Stimulated activated CD4-positive, alpha-beta T cell treated with anti-CD3 and anti-CD28 coated beads, Interleukin-2, amount 100 ng/mL, for 48 hours (primary cell): ENCODE results near the gene GAPDH.
"Not testable (repeated sequence)": the region's sequence is repeated elsewhere in the genome, so short reads cannot be mapped to it uniquely, and the experiment has no call there.

Experiments used
- DNase-seq, 2 donors: peaks; one replicate each; pipeline ENCODE4 v3.0.0-alpha.2; 2020

GAPDH gene

DNA sequence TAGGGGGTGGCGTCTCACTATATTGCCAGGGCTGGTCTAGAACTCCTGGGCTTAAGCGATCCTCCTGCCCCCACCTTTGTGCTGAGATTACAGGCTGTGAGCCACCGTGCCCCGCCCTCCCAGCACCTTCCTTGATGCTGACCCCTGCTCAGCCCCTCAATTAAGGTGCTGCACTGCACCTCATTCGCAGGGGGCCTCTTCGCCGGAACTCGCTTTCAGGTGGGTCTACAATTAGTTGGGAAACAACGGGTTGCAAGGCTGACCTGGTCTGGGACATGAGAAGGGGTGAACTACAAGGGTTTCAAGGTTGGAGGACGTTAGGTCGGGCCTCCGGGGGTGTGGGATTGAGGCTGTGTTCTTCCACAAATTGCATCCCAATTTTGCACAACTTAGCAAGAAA lies 35.0 kb downstream of the GAPDH start:
- DNase-seq: no peak

DNA sequence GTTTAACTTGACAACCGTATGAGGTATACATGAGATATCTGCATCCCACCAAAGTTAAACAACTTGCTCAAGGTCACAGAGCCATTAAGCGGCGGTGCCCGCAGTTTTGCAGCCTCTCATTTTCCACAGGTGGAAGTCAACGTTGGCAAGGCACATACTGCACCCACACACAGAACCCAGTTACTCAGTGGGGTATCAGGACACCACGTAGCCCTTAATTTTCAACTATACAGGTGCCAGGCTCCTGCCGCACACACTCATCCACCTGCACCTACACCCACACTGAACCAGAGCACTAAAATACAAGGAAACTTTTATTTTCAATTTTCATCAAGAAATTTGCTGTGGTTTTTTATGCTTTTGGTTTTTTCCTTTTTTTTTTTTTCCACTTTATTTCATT lies 35.5 kb downstream of the GAPDH start:
- DNase-seq: no peak

DNA sequence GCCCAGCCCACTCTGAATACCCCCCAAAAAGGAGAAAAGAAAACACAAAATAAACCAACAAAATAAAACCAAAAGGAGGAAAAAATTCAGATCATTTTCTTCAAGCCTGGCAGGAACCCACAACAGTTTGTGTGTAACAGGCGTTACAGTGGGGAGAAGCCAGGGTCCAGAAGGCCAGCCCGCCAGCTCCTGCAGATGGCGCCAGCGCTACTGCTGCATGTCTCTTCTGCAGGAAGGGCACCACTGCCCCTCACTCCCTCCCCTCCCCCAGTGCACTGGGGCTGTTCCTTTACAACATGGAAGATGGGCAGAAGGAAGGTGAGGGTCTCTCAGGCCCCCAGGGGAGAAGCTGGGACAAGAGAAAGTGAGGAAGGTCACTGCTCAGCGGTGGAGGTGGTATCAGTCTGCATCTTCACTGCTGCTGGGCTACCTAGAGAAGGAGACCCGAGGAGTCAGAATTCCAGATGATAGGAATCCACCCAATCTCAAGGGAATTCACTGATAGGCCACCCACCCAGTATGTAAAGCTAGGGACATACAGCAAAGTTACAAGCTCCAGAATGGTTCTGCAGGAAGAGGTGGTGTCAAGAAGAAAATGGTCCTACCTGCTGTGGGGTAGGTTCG lies 36.1 kb downstream of the GAPDH start:
- DNase-seq: peak; percentile 42 to 43

DNA sequence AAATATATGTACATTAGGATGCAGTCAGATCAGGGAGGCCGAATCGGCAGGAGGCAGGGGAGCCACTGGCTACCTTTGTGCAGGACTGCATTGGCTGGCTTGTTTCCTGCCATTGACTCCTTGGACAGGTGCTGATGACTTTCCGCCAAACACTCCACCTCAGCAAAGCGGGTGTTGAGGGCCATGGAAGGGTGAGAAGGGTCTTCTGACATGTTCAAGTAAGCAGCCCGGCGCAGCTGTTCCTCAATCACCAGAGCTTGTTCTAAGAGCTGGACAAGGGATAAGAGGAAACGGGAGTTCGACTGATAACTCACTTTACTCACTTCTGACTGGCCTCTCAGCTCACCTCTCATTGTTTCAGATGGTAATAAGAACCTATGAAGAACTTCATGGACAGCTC lies 38.7 kb downstream of the GAPDH start:
- DNase-seq: no peak

DNA sequence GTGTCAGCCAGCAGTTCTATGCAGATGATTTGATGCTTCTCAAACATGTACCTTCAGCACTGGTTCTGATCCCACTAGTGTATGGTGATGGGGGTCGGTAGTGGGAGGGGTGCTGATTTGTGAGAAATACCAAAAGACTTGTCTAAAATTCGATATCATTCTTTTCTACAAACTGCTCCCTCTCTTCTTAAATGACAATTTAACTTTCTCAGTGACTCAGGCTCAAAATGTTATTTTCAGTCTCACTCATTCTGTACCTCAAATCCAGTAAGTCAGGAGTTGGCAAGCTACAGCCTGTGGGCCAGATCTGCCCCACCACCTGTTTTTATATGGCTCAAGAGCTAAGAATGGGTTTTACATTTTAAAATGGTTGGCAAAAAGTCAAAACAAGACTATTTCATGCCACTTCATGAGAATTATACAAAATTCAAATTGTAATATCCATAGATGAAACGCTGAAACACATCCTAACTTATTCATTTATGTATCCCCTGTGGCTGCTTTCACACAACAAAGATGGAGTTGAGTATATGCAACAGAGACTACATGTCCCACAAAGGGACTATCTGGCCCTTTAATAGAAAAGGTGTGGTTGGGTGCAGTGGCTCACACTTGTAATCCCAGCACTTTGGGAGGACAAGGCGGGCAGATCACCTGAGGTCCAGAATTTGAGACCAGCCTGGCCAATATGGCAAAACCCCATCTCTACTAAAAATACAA lies 40.4 kb downstream of the GAPDH start:
- DNase-seq: no peak

DNA sequence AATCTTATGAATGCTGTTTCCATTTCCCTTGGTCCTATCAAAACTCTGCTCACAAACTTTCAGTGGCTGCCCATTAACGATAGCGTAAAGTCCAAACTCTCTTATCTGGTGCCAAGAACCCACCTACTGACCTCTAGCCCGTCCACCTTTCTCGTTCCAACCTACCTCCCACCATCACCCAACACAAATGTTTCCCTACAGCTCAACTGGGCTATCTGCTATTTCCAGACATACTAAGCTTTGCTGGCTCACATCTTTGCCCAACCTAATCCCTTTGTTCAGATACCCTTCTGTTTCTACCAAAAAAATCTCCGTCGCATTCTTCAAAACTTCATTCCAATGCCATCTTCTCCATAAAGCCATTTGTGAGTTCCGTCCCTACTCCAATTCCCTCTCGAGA lies 41.3 kb downstream of the GAPDH start:
- no peak for DNase-seq

DNA sequence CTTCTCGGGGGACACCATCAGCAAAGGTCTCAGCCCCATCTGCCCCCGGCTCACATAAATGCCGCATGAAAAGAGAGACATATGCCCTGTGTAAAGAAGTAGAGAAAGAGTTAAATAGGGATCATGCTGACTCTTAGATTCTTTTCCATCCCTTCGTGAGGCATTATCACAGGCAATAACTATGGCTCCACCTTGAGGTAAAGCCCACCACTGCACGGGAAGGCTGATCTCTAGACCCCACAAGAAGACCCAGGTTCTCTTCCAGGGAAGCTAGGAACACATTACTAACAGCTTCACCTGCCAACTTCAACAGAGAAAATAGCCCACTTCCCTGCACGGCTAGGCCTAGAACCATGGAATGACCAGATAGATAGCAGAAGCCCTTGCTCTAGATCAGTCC lies 47.9 kb downstream of the GAPDH start:
- DNase-seq: no peak

DNA sequence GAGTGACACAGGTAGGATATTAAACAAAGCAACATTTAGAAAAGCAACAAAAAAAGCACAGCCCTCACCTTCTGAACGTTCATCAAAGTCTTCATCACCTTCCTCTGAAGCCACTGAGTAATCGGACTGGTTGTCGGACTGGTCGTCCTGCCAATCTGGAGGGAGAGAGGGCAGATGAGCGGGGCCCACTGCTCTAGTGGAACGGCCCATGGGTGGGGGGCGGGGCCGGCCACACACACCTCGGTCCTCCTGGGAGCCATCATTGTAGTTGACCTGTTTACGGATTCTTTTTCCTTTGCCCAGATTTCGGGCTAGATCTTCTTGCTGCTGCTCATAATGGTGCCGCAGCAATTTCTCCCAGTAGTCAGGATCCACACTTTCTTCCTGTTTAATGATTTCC lies 48.6 kb downstream of the GAPDH start:
- no peak for DNase-seq

DNA sequence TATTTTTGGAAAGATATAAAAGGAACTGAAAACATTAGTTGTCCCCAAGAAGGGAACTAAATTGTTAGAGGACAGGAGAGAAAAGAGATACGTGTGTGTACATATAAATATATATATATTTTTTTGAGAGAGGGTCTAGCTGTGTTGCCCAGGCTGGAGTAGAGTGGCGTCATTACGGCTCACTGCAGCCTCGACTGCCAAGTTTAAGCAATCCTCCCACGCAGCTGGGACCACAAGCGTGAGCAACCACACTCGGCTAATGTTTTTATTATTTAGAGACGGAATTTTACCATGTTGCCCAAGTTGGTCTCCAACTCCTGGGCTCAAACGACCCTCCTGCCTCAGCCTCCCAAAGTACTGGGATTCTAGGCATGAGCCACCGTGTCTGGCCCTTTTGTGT lies 50.0 kb downstream of the GAPDH start:
- DNase-seq: no peak

DNA sequence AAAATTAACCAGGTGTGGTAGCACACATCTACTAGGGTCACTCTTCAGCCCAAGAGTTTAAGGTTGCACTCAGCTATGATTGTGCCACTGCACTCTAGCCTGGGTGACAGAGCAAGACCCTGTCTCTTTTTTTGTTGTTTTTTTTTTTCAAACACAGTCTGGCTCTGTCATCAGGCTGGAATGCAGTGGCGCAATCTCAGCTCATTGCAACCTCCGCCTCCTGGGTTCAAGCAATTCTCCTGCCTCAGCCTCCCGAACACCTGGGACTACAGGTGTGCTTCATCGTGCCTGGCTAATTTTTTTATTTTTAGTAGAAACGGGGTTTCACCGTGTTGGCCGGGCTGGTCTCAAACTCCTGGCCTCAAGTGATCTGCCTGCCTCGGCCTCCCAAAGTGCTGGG lies 52.3 kb downstream of the GAPDH start:
- not testable (repeated sequence) for DNase-seq
